Lung (tissue), 12 donors: ENCODE data around the gene FGGY. TPM values are rescaled to one million over a fixed set of nuclear protein-coding genes. Genes with fewer than 3 reads are reported as not detected.
"Not testable (repeated sequence)": the region's sequence is repeated elsewhere in the genome, so short reads cannot be mapped to it uniquely, and the experiment has no call there.

Experiments used
- ATAC-seq: fragments of 200-7000 bp; cut with Tn5 transposase; one replicate; pipeline ENCODE4 v1.9.1; 2020; ENCODE audit warnings: moderate number of reproducible peaks; ENCODE audit not compliant: insufficient read depth, low FRiP score
- DNase-seq, 3 donors: peaks; one replicate each; pipeline ENCODE4 v3.0.0-alpha.2; 2013 to 2017
- H3K27ac ChIP-seq, 2 donors: one replicate each; pipeline ENCODE4 v1.5.1; 2013; ENCODE audit warnings: mild to moderate bottlenecking in 2 of 2, moderate library complexity in 2 of 2, control low read depth in 1 of 2, inconsistent platforms in 1 of 2, low read depth in 1 of 2, low read length in 1 of 2
- H3K27me3 ChIP-seq, 3 donors: one replicate each; pipeline ENCODE4 v1.5.1; 2013; ENCODE audit warnings: low read length in 2 of 3; ENCODE audit not compliant: control insufficient read depth in 3 of 3, insufficient read depth in 3 of 3
- H3K36me3 ChIP-seq, 4 donors: one replicate each; pipeline ENCODE4 v1.5.1; 2013; ENCODE audit warnings: low read length in 4 of 4, mild to moderate bottlenecking in 1 of 4, moderate library complexity in 1 of 4; ENCODE audit not compliant: control insufficient read depth in 4 of 4, insufficient read depth in 4 of 4
- H3K4me1 ChIP-seq, 5 donors: one replicate each; pipeline ENCODE4 v1.5.1; 2013; ENCODE audit warnings: low read length in 5 of 5, mild to moderate bottlenecking in 2 of 5, moderate library complexity in 1 of 5; ENCODE audit not compliant: control insufficient read depth in 5 of 5, insufficient read depth in 5 of 5
- H3K4me3 ChIP-seq: one replicate; pipeline ENCODE4 v1.5.1; 2013; ENCODE audit warnings: mild to moderate bottlenecking, control low read depth, moderate library complexity
- H3K9ac ChIP-seq, 2 donors: one replicate each; pipeline ENCODE4 v1.5.1; 2013; ENCODE audit warnings: low read length in 2 of 2, control low read depth in 1 of 2; ENCODE audit not compliant: insufficient read depth in 1 of 2
- H3K9me3 ChIP-seq, 4 donors: one replicate each; pipeline ENCODE4 v1.5.1; 2013; ENCODE audit warnings: low read length in 3 of 4, mild to moderate bottlenecking in 1 of 4, moderate library complexity in 1 of 4; ENCODE audit not compliant: control insufficient read depth in 4 of 4, insufficient read depth in 3 of 4
- WGBS, 2 donors: extraction: QIAGEN DNeasy Blood & Tissue Kit; methylation state at CpG; one replicate each; pipeline ENCODE4 v1.1.7; 2013; 5-methylcytosine and 5-hydroxymethylcytosine counted together
- polyA plus RNA-seq, 2 donors: library from polyadenylated mRNA; stranded (reverse); fragments of 200-250 nt; gene quantifications; one replicate each; pipeline ENCODE4 v1.2.1, GENCODE V29; 2013
- total RNA-seq, 2 donors: library from RNA; depleted of rRNA in 1 of 2; stranded (reverse); fragments of >200 nt in 1 of 2; gene quantifications; one replicate each; pipeline ENCODE4 v1.2.1, GENCODE V29; 2014 to 2021
- TF ChIP-seq, protein P1 (sequence below): IDR thresholded peaks from 2 replicates; pipeline ENCODE4 v1.5.1; 2012; ENCODE audit warnings: mild to moderate bottlenecking; ENCODE audit errors: control extremely low read depth, extremely low read depth
- donor health status: control.
- donor health status: control.
- donor health status: Bipolar disorder and iron deficiency.
- donor health status: healthy.
- donor health status: DM: yes; HTN: yes; CAD: no.

The FGGY gene
- total and polyA plus RNA-seq, 4 donors: 16.1 to 42.3 (median 18.3) TPM

DNA sequence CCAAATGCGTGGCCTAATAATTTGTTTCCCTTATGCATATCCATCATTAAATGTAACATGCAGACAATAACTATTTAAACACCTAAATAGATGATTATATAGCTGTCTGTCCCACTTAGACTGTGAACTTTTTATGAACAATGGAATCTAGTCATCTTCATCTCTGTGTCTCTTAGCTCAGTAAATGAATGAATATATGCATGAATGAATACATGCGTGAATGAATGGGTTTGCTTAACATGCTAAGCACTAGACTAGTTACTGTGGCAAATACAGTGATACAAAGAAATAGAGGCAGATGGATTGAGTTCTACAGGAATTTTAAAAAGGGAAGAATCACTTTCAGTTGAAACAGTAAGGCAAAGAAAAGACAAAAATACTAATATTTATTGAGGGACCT is 232.0 kb downstream of the FGGY start:
- no peak for DNase-seq
- Histone ChIP-seq H3K27ac (no peak overlapping the region), H3K27me3 (no peaks in the 10 kb centered on the region), H3K9ac (no peak overlapping the region), H3K36me3 (no peaks in the 10 kb centered on the region), H3K4me3 (no peak overlapping the region), H3K4me1 (no peaks in the 10 kb centered on the region), H3K9me3 (no peaks in the 10 kb centered on the region)
- WGBS, 2 donors: 95 to 98% methylated on average over 2 of the region's 2 CpGs
- TF ChIP-seq, protein P1, sequence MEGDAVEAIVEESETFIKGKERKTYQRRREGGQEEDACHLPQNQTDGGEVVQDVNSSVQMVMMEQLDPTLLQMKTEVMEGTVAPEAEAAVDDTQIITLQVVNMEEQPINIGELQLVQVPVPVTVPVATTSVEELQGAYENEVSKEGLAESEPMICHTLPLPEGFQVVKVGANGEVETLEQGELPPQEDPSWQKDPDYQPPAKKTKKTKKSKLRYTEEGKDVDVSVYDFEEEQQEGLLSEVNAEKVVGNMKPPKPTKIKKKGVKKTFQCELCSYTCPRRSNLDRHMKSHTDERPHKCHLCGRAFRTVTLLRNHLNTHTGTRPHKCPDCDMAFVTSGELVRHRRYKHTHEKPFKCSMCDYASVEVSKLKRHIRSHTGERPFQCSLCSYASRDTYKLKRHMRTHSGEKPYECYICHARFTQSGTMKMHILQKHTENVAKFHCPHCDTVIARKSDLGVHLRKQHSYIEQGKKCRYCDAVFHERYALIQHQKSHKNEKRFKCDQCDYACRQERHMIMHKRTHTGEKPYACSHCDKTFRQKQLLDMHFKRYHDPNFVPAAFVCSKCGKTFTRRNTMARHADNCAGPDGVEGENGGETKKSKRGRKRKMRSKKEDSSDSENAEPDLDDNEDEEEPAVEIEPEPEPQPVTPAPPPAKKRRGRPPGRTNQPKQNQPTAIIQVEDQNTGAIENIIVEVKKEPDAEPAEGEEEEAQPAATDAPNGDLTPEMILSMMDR: no peak
- ATAC-seq: no peak

DNA sequence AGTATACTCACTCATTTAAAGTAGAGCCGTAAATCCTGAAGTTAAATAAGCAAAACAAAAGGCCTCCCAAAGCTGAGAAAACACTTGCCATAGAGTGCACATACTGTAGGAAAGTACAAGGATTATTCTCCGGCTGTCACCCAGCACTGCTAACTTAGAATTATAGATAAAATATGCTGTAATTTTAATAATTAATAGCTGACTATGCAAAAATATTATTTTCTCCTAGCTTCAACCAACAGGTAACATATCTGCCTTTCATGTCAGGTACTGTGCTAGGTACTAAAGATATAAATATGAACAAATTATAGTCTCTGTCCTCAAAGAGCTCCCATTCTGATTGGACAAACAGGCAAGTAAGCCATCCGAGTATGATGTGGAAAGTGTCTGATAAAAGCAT is 233.2 kb downstream of the FGGY start:
- Histone ChIP-seq H3K9ac (no peak overlapping the region), H3K9me3 (no peaks in the 10 kb centered on the region), H3K36me3 (no peaks in the 10 kb centered on the region), H3K4me1 (no peaks in the 10 kb centered on the region), H3K27ac (no peak overlapping the region), H3K27me3 (no peaks in the 10 kb centered on the region), H3K4me3 (no peak overlapping the region)
- TF ChIP-seq, protein P1: no peak
- ATAC-seq (no peak), DNase-seq (no peak)
- WGBS, 2 donors: 96 to 97% methylated on average over 3 of the region's 3 CpGs

DNA sequence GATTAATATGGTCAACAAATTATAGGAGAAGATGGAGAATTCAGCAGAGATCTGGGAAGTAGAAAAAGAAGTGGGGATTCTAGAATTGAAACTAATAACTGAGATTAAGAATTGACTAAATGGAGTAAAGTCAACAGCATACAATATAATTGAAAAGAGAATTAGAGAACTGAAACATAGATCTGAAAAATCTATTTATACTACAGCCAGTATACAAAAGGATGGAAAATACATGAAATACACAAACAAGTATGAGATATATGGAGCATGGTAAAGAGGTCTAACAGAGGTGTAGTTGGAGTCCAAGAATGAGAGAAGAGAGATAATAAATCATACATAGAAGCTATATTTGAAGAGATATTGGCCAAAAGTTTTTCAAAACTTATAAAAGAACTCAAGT is 235.2 kb downstream of the FGGY start:
- Histone ChIP-seq H3K36me3 (no peaks in the 10 kb centered on the region), H3K4me3 (no peak overlapping the region), H3K4me1 (no peaks in the 10 kb centered on the region), H3K9me3 (no peaks in the 10 kb centered on the region), H3K27me3 (no peaks in the 10 kb centered on the region), H3K27ac (no peak overlapping the region), H3K9ac (no peak overlapping the region)
- ATAC-seq: no peak
- no peak for DNase-seq
- TF ChIP-seq, protein P1: no peak

DNA sequence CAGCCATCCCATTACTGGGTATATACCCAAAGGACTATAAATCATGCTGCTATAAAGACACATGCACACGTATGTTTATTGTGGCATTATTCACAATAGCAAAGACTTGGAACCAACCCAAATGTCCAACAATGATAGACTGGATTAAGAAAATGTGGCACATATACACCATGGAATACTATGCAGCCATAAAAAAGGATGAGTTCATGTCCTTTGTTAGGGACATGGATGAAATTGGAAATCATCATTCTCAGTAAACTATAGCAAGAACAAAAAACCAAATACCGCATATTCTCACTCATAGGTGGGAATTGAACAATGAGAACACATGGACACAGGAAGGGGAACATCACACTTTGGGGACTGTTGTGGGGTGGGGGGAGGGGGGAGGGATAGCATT is 241.6 kb downstream of the FGGY start:
- 100% methylated on average over 1 of the region's 2 CpGs for WGBS, 2 donors
- not testable (repeated sequence) for ATAC-seq, H3K9ac ChIP-seq, H3K9me3 ChIP-seq, DNase-seq, H3K4me1 ChIP-seq, H3K27me3 ChIP-seq, H3K36me3 ChIP-seq, H3K4me3 ChIP-seq, H3K27ac ChIP-seq
